ENCODE measurements around the gene GPR142. TPM values are rescaled to one million over a fixed set of nuclear protein-coding genes. Genes with fewer than 3 reads are reported as not detected.

The GPR142 gene
- total and polyA plus RNA-seq, 10 of the 15 experiments (the other 5 are each of a cell fraction or from before 2014, with no cell fraction given), result not detected

GRCh38 chr17:74419928-74420411, 52.7 kb downstream of the GPR142 start:
- intact Hi-C loops (cut with micrococcal nuclease; ENCODE audit: unreplicated experiment) (loop anchor here (5.0 kb wide), 1 partner anchor 37 kb away; no protein-coding TSS in a partner anchor), in situ Hi-C loops (cut with MboI) (no loop called here)
- WGBS (ENCODE audit: insufficient coverage, insufficient replicate concordance, low lambda C conversion rate, missing lambda C conversion rate), result 68% methylated on average over 10 of the region's 10 CpGs
- TF ChIP-seq HSF1 (IDR thresholded peaks at IDR 0.05; ENCODE audit: low read depth, low read length), result no peak
- no peak for TF ChIP-seq MYC (IDR thresholded peaks at IDR 0.05; ENCODE audit: insufficient read depth, insufficient read length, insufficient replicate concordance, low read length, severe bottlenecking)
- TF ChIP-seq NR2C2 (IDR thresholded peaks at IDR 0.05; ENCODE audit: borderline replicate concordance, control insufficient read depth, insufficient read length, low read depth), result no peak
- TF ChIP-seq SRF (IDR thresholded peaks at IDR 0.05; ENCODE audit: low read depth in 2 of 2, low read length in 2 of 2), result no peak
- TF ChIP-seq ZNF207 (IDR thresholded peaks at IDR 0.05; ENCODE audit: borderline replicate concordance), result no peak
- TF ChIP-seq IRF4 (IDR thresholded peaks at IDR 0.05; ENCODE audit: low read depth, low read length), result no peak
- TF ChIP-seq PKNOX1 (IDR thresholded peaks at IDR 0.05), result no peak
- TF ChIP-seq CHD4 (IDR thresholded peaks at IDR 0.05), result no peak
- TF ChIP-seq JUND (IDR thresholded peaks at IDR 0.05; ENCODE audit: low read depth, low read length), result no peak
- TF ChIP-seq NBN (IDR thresholded peaks at IDR 0.05), result no peak
- TF ChIP-seq YY1 (IDR thresholded peaks at IDR 0.05; ENCODE audit: low read depth, low read length), result no peak
- no peak for TF ChIP-seq CHD1 (IDR thresholded peaks at IDR 0.05; ENCODE audit: low read depth, low read length)
- TF ChIP-seq SMAD1 (IDR thresholded peaks at IDR 0.05; ENCODE audit: low read depth, partially characterized antibody), result no peak
- no peak for TF ChIP-seq PAX5 (IDR thresholded peaks at IDR 0.05; ENCODE audit: borderline replicate concordance, low read depth, low read length)
- TF ChIP-seq IRF3 (IDR thresholded peaks at IDR 0.05), result no peak
- no peak for TF ChIP-seq USF2 (IDR thresholded peaks at IDR 0.05; ENCODE audit: borderline replicate concordance, low read depth, low read length)
- TF ChIP-seq SMARCA5 (IDR thresholded peaks at IDR 0.05), result no peak
- no peak for TF ChIP-seq SREBF1 (IDR thresholded peaks at IDR 0.05; ENCODE audit: low read length)
- TF ChIP-seq KLF5 (IDR thresholded peaks at IDR 0.05; ENCODE audit: partially characterized antibody), result no peak
- TF ChIP-seq SIN3A (IDR thresholded peaks at IDR 0.05; ENCODE audit: low read depth, low read length), result no peak
- FAIRE-seq (no peak), DNase-seq (ENCODE audit: low read depth, low spot score) (no peak), ATAC-seq (no peak)
- ChIA-PET POLR2A (no interaction called here), SMC1A (ENCODE audit: uncharacterized antibody, unreplicated experiment) (no interaction called here), RAD21 (ENCODE audit: unreplicated experiment) (no interaction called here), CTCF (interaction anchor here (1.1 kb wide), 1 partner anchor 19 kb away, joined by 3 read pairs; no protein-coding TSS in a partner anchor)
- H3K36me3 ChIP-seq (ENCODE audit: control insufficient read depth in 2 of 2, insufficient read depth in 2 of 2, low read length in 1 of 2), result no peaks in the 10 kb centered on the region
- no peak overlapping the region for H3K4me2 ChIP-seq (ENCODE audit: control insufficient read depth, insufficient read depth)
- no peak overlapping the region for H3K4me3 ChIP-seq
- no peak overlapping the region for H3K27ac ChIP-seq (ENCODE audit: control insufficient read depth, insufficient read depth)
- H3K27me3 ChIP-seq (replicated peaks in 1 of 2; ENCODE audit: control insufficient read depth in 2 of 2, insufficient read depth in 2 of 2, low read length in 1 of 2), result no peaks in the 10 kb centered on the region
- H3K79me2 ChIP-seq (ENCODE audit: control insufficient read depth, insufficient read depth, low read length), result no peaks in the 10 kb centered on the region
- H3K4me1 ChIP-seq (ENCODE audit: control insufficient read depth, insufficient read depth, low read length), result peaks cover 4% of the 10 kb centered on the region; the same call in 1 of the 2 replicates
- H2AFZ ChIP-seq (ENCODE audit: control insufficient read depth, low read depth, low read length), result no peak overlapping the region
- no peaks in the 10 kb centered on the region for H3K9me3 ChIP-seq (replicated peaks; ENCODE audit: control insufficient read depth, insufficient read depth, low read length)
- H3K9ac ChIP-seq (ENCODE audit: control insufficient read depth, insufficient read depth, low read length), result no peak overlapping the region
- no TSS peak for BruUV-seq (replicated peaks)
- H4K20me1 ChIP-seq (ENCODE audit: control insufficient read depth, insufficient read depth), result no peaks in the 10 kb centered on the region

Data from GM12878 (cell line).